T-helper 2 cell treated with Interferon-gamma antibody and Interleukin-4, amounts not matched to agents 5 μg/mL and 100 μg/mL, for 36 hours (primary cell): Measurements from ENCODE around the gene CSNK1G2.
A peak's percentile ranks its signal among the peaks of the same experiment; 100 is the strongest.

Experiments
- DNase-seq: peaks from one replicate; pipeline ENCODE4 v3.0.0; 2021; ENCODE audit warnings: low spot score
- H3K27ac Mint-ChIP-seq: one replicate; pipeline ENCODE4 v1.8.0; 2021; ENCODE audit warnings: mild to moderate bottlenecking, mixed read lengths
- H3K27me3 Mint-ChIP-seq: one replicate; pipeline ENCODE4 v1.8.0; 2021; ENCODE audit warnings: low read depth, mixed read lengths
- H3K36me3 Mint-ChIP-seq: one replicate; pipeline ENCODE4 v1.8.0; 2021; ENCODE audit warnings: low read depth, mixed read lengths
- H3K4me1 Mint-ChIP-seq: one replicate; pipeline ENCODE4 v1.8.0; 2021; ENCODE audit warnings: low read depth, mixed read lengths
- H3K4me3 Mint-ChIP-seq: one replicate; pipeline ENCODE4 v1.8.0; 2022; ENCODE audit warnings: mild to moderate bottlenecking, moderate library complexity, mixed read lengths
- H3K9me3 Mint-ChIP-seq: one replicate; pipeline ENCODE4 v1.8.0; 2021; ENCODE audit warnings: mixed read lengths

CSNK1G2 gene

DNA sequence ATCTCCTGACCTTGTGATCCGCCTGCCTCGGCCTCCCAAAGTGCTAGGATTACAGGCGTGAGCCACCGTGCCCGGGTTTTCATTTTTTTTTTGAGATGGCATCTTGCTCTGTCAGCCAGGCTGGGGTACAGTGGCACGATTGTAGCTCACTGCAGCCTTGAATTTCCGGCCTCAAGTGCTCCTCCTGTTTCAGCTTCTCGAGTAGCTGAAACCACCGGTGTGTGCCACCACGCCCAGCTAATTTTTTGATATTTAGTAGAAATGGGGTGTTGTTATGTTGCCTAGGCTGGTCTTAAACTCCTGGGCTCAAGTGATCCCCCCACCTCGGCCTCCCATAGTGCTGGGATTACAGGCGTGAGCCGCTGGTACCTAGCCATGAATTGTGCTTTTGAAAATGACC, 29.9 kb upstream of the CSNK1G2 start:
- peaks cover 2% of the 10 kb centered on the region for H3K4me1 Mint-ChIP-seq
- no peaks in the 10 kb centered on the region for H3K9me3 Mint-ChIP-seq
- H3K27ac Mint-ChIP-seq: no peak overlapping the region
- no peaks in the 10 kb centered on the region for H3K27me3 Mint-ChIP-seq
- peaks cover 5% of the 10 kb centered on the region for H3K36me3 Mint-ChIP-seq
- H3K4me3 Mint-ChIP-seq: no peak overlapping the region
- DNase-seq: no peak

DNA sequence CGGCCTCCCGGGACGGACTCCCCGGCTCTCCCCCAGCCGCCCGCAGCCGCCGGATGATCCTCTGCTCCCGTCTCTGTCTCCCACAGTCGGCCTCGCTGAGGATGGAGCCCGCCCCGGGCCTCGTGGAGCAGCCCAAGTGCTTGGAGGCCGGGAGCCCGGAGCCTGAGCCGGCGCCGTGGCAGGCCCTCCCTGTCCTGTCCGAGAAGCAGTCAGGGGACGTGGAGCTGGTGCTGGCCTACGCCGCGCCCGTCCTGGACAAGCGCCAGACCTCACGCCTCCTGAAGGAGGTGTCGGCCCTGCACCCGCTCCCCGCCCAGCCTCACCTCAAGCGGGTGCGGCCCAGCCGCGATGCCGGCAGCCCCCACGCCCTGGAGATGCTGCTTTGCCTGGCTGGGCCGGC, 29.0 kb upstream of the CSNK1G2 start:
- Mint-ChIP-seq H3K4me1 (peaks cover 2% of the 10 kb centered on the region), H3K27ac (no peak overlapping the region), H3K9me3 (no peaks in the 10 kb centered on the region), H3K4me3 (no peak overlapping the region), H3K36me3 (peaks cover 5% of the 10 kb centered on the region), H3K27me3 (no peaks in the 10 kb centered on the region)
- no peak for DNase-seq

DNA sequence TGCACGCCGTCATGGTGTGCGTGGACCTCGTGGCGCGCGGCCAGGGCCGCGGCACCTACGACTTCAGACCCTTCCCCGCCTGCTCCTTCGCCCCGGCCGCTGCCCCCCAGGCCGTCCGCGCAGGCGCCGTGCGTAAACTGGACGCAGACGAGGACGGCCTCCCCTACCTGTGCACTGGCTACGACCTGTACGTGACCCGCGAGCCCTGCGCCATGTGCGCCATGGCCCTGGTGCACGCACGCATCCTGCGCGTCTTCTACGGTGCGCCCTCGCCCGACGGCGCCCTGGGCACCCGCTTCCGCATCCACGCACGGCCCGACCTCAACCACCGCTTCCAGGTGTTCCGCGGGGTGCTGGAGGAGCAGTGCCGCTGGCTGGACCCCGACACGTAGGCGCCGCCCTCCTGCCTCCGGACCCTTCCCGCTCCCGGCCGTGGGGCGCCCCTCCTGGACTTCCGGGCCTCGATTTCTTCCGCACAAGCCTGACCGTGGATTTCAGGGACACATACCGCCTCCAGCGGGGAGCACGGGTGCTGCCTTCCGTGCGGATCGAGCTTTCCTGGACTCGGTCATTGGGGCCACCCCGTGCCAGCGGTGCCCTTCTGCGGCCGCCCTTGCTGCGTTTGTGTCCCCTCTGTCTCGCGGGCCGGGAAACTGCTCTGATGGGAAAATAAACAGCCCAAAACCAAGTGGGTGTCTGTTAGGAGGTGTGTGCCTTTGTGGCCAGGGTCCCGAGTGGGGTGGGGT, 28.0 kb upstream of the CSNK1G2 start:
- no peaks in the 10 kb centered on the region for H3K27me3 Mint-ChIP-seq
- H3K4me1 Mint-ChIP-seq: peaks cover 2% of the 10 kb centered on the region
- H3K9me3 Mint-ChIP-seq: no peaks in the 10 kb centered on the region
- peaks cover 5% of the 10 kb centered on the region for H3K36me3 Mint-ChIP-seq
- no peak overlapping the region for H3K27ac Mint-ChIP-seq
- no peak overlapping the region for H3K4me3 Mint-ChIP-seq
- no peak for DNase-seq

DNA sequence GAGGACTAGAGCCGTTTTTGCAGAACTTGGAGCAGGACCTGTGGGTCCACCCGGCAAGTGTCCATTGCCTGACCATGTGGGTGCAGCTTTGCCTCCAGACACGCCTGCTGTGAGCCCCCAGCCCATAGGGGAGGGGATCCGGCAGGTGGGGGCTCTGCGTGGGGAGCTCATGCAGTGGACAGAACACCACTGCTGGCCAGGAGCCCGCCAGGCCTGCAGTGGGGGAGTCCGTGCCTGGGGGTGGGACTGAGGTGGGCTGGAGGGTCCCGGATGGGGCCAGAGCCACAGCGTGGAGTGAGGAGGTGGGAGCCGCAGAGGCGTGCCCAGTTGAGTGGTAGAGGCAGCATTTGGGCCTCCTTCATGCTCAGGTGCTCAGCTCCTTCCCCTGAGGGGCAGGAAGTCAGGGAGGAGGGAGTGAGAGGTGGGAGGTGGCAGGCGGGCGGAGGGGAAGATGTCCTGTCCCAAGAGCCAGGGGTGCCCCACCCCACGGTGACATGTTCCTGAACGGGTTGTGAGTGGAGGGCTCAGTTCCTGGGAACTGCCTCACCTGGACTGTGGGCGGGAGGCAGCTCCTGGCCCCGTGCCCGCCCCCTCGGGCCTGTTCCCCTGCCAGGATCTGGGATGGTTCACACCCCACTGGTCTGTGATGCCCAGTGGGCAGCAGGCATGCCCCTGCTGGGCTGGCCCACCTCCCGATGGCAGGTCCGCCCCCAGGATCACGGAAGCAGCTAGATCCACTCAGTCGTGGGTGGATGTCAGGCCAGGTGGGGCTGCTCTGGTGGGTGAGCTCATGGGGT, 27.0 kb upstream of the CSNK1G2 start:
- no peaks in the 10 kb centered on the region for H3K9me3 Mint-ChIP-seq
- no peak overlapping the region for H3K4me3 Mint-ChIP-seq
- no peak for DNase-seq

DNA sequence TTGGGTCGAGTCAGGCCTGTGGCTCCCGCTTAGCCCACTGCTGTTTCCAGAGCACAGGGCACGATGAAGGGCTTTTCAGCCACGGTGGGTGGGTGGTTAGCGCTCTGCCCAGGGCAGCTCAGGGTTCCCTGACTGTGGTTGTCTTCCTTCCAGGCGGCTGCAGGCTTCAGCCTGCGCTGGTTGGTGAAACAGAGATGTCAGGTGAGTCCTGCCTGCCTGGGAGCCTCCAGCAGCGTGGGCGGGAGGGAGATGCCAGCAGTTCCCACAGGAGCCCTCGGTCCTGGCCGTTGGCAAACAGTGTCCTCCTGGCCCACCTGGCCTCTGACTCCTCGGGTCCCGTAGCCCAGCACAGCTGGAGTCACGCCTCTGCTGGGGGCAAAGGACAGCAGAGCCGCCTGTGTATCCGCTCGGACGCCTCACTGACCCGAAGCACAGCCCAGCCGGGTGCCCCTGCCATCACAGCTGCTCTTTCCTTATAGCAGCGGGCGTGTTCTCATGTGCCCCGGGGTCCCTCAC, 26.1 kb upstream of the CSNK1G2 start:
- H3K9me3 Mint-ChIP-seq: no peaks in the 10 kb centered on the region
- no peak for DNase-seq
- H3K27ac Mint-ChIP-seq: no peak overlapping the region
- H3K27me3 Mint-ChIP-seq: no peaks in the 10 kb centered on the region
- H3K36me3 Mint-ChIP-seq: peaks cover 5% of the 10 kb centered on the region
- no peak overlapping the region for H3K4me3 Mint-ChIP-seq
- peaks cover 2% of the 10 kb centered on the region for H3K4me1 Mint-ChIP-seq

More for the DNA sequence above, 27.0 kb upstream of the CSNK1G2 start:
- Mint-ChIP-seq H3K27me3 (no peaks in the 10 kb centered on the region), H3K36me3 (peaks cover 5% of the 10 kb centered on the region), H3K4me1 (peaks cover 2% of the 10 kb centered on the region), H3K27ac (no peak overlapping the region)

DNA sequence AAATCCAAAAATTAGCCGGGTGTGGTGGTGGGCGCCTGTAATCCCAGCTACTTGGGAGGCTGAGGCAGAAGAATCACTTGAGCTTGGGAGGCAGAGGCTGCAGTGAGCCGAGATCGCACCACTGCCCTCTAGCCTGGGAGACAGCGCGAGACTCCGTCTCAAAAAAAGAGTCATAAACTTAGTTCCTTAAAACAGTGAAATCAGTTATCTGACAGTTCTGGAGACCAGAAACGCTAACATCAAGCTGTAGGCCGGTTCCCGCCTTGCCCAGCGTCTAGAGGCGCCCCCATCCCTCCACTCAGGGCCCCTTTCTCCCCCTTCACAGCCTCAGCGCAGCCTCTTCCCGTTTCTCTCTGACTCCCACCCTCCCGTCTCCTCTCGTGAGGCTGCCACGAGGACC, 23.8 kb upstream of the CSNK1G2 start:
- peaks cover 6% of the 10 kb centered on the region for H3K36me3 Mint-ChIP-seq
- H3K27me3 Mint-ChIP-seq: no peaks in the 10 kb centered on the region
- no peak for DNase-seq
- no peaks in the 10 kb centered on the region for H3K9me3 Mint-ChIP-seq
- no peak overlapping the region for H3K4me3 Mint-ChIP-seq
- H3K4me1 Mint-ChIP-seq: no peaks in the 10 kb centered on the region
- H3K27ac Mint-ChIP-seq: no peak overlapping the region

DNA sequence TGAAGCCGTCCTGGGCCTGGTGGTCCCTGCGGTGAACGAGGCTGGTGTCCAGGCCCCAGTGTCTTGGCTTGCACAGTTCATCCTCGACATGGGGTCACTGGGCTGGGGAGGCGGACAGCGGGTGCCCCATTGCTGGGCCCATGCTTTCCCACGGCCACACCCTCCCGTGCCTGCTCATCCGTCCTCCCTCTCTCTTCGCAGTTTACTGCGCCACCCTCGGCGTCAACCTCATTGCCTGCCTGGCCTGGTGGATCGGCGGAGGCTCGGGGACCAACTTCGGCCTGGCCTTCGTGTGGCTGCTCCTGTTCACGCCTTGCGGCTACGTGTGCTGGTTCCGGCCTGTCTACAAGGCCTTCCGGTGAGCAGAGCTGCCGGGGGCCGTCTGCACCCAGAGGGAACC, 23.0 kb upstream of the CSNK1G2 start:
- H3K36me3 Mint-ChIP-seq: peaks cover 6% of the 10 kb centered on the region
- no peaks in the 10 kb centered on the region for H3K27me3 Mint-ChIP-seq
- no peak for DNase-seq
- H3K27ac Mint-ChIP-seq: no peak overlapping the region
- H3K4me1 Mint-ChIP-seq: peaks cover 3% of the 10 kb centered on the region
- H3K9me3 Mint-ChIP-seq: no peaks in the 10 kb centered on the region
- no peak overlapping the region for H3K4me3 Mint-ChIP-seq

DNA sequence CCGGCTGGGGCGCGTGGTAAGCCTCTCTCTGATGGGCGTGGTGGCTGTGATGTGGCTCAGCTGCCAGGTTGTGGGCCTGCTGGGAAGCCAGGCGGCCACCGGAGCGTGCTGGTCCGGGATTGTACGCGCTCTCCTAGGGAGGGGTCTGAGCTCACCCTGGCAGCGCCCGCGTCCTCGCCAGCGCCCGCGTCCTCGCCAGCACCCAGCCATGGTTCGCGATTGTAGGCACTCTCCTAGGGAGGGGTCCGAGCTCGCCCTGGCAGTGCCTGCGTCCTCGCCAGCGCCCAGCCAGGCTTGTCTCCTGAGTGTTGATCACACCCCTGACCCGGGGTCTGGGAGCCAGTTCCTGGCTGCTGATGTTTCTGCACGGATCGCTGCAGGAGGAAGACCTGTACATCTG, 22.0 kb upstream of the CSNK1G2 start:
- no peaks in the 10 kb centered on the region for H3K9me3 Mint-ChIP-seq
- H3K27me3 Mint-ChIP-seq: no peaks in the 10 kb centered on the region
- H3K27ac Mint-ChIP-seq: no peak overlapping the region
- H3K36me3 Mint-ChIP-seq: peaks cover 2% of the 10 kb centered on the region
- no peak overlapping the region for H3K4me3 Mint-ChIP-seq
- peaks cover 5% of the 10 kb centered on the region for H3K4me1 Mint-ChIP-seq
- no peak for DNase-seq

DNA sequence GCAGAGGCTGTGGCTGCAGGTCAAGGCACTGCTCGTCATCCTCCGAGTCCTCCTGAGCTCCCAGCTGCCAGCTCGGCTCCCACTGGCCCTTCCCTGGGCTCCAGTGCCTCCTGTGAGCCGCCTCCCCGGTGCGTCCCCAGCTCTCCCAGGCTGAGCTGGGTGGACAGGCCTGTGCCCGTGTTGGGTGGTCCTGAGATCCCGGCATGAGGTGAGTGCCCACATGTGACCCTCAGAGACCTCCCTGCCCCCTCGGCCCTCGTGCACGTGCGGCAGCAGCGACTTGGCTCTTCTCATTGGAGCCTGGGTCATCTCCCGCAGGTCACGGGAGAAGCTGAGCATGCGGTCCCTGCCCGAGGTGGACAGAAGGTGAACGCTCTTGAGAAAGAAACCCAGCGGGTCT, 20.3 kb upstream of the CSNK1G2 start:
- Mint-ChIP-seq H3K27ac (no peak overlapping the region), H3K4me1 (peaks cover 5% of the 10 kb centered on the region), H3K4me3 (no peak overlapping the region), H3K27me3 (no peaks in the 10 kb centered on the region), H3K9me3 (no peaks in the 10 kb centered on the region), H3K36me3 (peaks cover 2% of the 10 kb centered on the region)
- no peak for DNase-seq

DNA sequence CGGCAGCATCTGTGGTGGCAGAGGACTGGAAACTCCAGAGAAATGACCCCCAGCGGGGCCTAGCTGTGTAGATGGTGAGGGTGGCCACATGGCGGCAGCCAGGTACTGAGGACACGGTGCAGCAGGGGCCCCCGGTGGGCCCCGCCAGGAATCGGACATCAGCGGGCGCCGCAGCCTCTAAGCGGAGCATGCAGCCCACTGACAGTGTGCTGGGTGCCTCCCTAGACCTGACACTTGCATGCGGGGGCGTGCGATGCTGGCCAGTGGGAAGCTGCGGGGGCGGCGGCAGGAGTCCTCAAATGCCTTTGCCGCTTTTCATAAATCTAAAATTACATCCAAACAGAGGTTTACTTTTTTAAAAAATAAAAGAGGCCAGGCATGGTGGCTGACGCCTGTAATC, 19.6 kb upstream of the CSNK1G2 start:
- Mint-ChIP-seq H3K9me3 (no peaks in the 10 kb centered on the region), H3K4me1 (peaks cover 5% of the 10 kb centered on the region), H3K27me3 (no peaks in the 10 kb centered on the region), H3K27ac (no peak overlapping the region), H3K36me3 (peaks cover 2% of the 10 kb centered on the region), H3K4me3 (no peak overlapping the region)
- no peak for DNase-seq

DNA sequence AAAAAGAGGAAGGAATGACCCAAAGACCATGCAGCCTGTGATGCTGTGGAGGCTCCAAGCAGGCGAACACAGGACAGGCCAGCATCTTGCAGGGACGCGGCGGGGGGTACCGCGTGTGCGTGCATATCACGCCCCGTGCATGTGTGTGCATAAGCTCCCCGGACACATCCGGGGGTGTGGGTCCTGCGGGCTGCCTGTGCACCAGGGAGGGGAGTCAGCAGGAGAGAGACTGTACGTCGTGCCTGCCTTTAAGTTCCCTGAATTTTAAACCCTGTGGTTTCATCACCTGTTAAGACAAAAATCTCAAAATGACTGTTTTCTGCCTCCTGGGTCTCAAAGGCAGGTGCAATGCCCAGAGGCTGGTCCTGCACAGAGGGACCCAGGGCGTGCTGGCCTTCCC, 19.1 kb upstream of the CSNK1G2 start:
- DNase-seq: no peak
- H3K4me3 Mint-ChIP-seq: no peak overlapping the region
- H3K4me1 Mint-ChIP-seq: peaks cover 5% of the 10 kb centered on the region
- H3K27me3 Mint-ChIP-seq: no peaks in the 10 kb centered on the region
- peak overlapping the region; percentile 45 for H3K27ac Mint-ChIP-seq
- no peaks in the 10 kb centered on the region for H3K9me3 Mint-ChIP-seq
- H3K36me3 Mint-ChIP-seq: peaks cover 2% of the 10 kb centered on the region

DNA sequence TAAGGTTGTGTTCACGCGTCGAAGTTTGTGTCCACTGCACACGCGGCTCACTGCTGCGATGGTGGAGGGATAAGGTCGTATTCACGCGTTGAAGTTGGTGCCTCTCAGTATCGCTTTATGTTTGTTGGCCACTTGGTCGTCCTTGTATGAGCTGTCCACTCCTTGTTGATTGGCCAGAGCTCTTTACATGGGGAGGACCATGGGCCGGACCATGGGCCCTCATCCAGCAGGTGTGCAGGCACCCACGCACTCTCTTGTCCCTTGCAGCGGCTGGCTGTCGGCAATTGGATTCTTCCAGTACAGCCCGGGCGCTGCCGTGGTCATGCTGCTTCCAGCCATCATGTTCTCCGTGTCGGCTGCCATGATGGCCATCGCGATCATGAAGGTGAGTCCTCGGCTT, 18.2 kb upstream of the CSNK1G2 start:
- Mint-ChIP-seq H3K9me3 (no peaks in the 10 kb centered on the region), H3K36me3 (peaks cover 2% of the 10 kb centered on the region), H3K27me3 (no peaks in the 10 kb centered on the region), H3K4me3 (no peak overlapping the region), H3K4me1 (peaks cover 9% of the 10 kb centered on the region), H3K27ac (peak overlapping the region; percentile 72)
- DNase-seq: no peak

DNA sequence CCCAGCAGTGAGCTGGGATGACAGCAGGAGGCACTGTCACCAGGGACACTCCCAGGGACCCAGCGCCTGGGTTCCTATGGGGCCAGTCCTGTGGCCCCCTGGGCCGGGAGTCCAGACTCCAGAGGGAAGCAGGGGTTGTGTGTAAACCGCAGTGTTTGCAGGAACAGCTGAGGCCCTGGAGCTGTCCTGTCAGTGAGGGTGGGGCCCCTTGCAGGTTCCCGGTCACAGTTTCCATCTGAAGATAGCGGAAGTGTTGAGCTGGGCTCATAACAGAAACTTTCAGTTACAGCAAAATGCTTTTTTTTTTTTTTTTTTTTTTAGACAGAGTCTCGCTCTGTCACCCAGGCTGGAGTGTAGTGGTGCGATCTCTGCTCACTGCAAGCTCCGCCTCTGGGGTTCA, 17.7 kb upstream of the CSNK1G2 start:
- peak; percentile 48 for DNase-seq
- H3K4me3 Mint-ChIP-seq: peak overlapping the region; percentile 12
- H3K36me3 Mint-ChIP-seq: peaks cover 4% of the 10 kb centered on the region
- peak overlapping the region; percentile 72 for H3K27ac Mint-ChIP-seq
- H3K9me3 Mint-ChIP-seq: no peaks in the 10 kb centered on the region
- peaks cover 11% of the 10 kb centered on the region for H3K4me1 Mint-ChIP-seq
- H3K27me3 Mint-ChIP-seq: no peaks in the 10 kb centered on the region

DNA sequence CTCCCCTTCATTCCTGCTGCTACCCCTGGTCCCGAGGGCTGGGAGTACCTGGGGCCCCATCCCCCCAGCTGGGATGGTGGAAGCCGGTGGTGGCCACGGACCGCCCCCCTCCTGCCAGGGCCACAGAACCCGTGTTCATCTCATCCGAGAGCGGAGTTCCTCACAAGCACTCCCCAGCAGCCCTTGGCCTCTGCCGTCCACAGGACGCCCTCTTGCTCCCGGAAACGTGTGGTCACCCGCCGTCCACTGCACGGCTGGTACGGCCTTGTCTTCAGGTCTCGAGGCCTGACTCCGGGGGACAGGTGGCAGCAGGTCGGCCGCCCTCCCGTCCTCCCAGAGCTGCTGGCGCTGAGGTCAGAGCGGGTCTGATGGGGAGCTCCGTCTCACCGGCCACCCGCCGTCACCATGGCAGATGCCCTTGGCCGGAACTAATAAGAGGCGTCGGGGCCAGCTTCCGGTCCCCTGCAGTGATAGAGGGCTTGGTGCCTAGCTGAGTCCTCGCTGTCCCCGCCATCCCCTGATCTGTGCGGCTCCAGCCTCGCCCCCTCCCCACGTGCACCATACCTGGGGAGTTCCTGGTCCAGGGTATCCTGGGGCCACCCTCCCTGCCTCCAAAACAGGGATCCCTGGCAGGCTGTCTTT, 16.5 kb upstream of the CSNK1G2 start:
- no peak overlapping the region for H3K4me3 Mint-ChIP-seq
- peaks cover 12% of the 10 kb centered on the region for H3K4me1 Mint-ChIP-seq
- DNase-seq: no peak
- no peak overlapping the region for H3K27ac Mint-ChIP-seq
- H3K27me3 Mint-ChIP-seq: no peaks in the 10 kb centered on the region
- H3K9me3 Mint-ChIP-seq: no peaks in the 10 kb centered on the region
- peaks cover 4% of the 10 kb centered on the region for H3K36me3 Mint-ChIP-seq
